ENCODE data around the gene GLIS1. TPM values are rescaled to one million over a fixed set of nuclear protein-coding genes. Genes with fewer than 3 reads are reported as not detected.

The GLIS1 gene
- total and polyA plus RNA-seq, 2 of the 8 experiments (the other 6 are each of a cell fraction or from before 2014, with no cell fraction given) = 0.15 to 0.22 TPM

GRCh38 chr1:53460211-53460634, 278.7 kb downstream of the GLIS1 start:
- no peak for FAIRE-seq

More at GRCh38 chr1:53460211-53460634, 278.7 kb downstream of the GLIS1 start:
- H3K79me2 ChIP-seq (ENCODE audit: control insufficient read depth in 1 of 2, insufficient read depth in 2 of 2, low read length in 2 of 2) = no peaks in the 10 kb centered on the region
- no peak overlapping the region; the same call in 1 of the 2 replicates for H2AFZ ChIP-seq (ENCODE audit: low read length)
- no peak overlapping the region for H3K56ac ChIP-seq (replicated peaks; ENCODE audit: insufficient read length, low read depth, low read length)
- H3K14ac ChIP-seq (ENCODE audit: insufficient read length) = no peak overlapping the region
- H3K23ac ChIP-seq (ENCODE audit: insufficient read length) = no peak overlapping the region
- H3K9me3 ChIP-seq (ENCODE audit: insufficient read depth in 2 of 2, low read depth in 1 of 2, low read length in 1 of 2) = peaks cover 0 to 2% of the 10 kb centered on the region in 2 experiments; a peak in 1 of 4 replicates
- H2BK15ac ChIP-seq (ENCODE audit: low read length) = 0 out of 2 replicates have a peak overlapping the region, but pooled peaks have one; percentile 25
- no peak overlapping the region for H3K9ac ChIP-seq (replicated peaks in 1 of 4; ENCODE audit: extremely low read depth in 1 of 4, low read depth in 3 of 4, low read length in 3 of 4)
- TF ChIP-seq EZH2 (IDR thresholded peaks at IDR 0.05; ENCODE audit: low read depth, low read length, severe bottlenecking) (no peak), E2F6 (IDR thresholded peaks at IDR 0.05) (peak; percentile 90), YY1 (IDR thresholded peaks at IDR 0.05; ENCODE audit: low read depth, low read length) (0 out of 2 replicates have a peak, but pooled peaks have one; percentile 41)
- no peak overlapping the region for H2AK5ac ChIP-seq (ENCODE audit: low read depth, low read length)
- no peak overlapping the region for H2BK20ac ChIP-seq (ENCODE audit: low read length)
- POLR2A ChIA-PET (ENCODE audit: partially characterized antibody) = interaction anchor here (1.1 to 1.7 kb wide), 2 partner anchors 12 to 28 kb away, joined by 3 to 4 read pairs; no protein-coding TSS in a partner anchor
- H3K27me3 ChIP-seq (replicated peaks in 1 of 4; ENCODE audit: control insufficient read depth in 3 of 4, extremely low read depth in 1 of 4, insufficient read depth in 3 of 4, low read length in 3 of 4) = peaks cover 0 to 4% (median 0%) of the 10 kb centered on the region in 4 experiments; a peak in 1 of 7 replicates
- H4K5ac ChIP-seq (ENCODE audit: insufficient read length, low read depth, low read length) = no peak overlapping the region
- no peaks in the 10 kb centered on the region for H4K20me1 ChIP-seq (replicated peaks in 1 of 2; ENCODE audit: control insufficient read depth in 1 of 2, insufficient read depth in 2 of 2, low read length in 2 of 2)
- no peak overlapping the region for H3K27ac ChIP-seq (ENCODE audit: low read depth, low read length)
- H4K91ac ChIP-seq (replicated peaks; ENCODE audit: insufficient read length, low read length) = peak overlapping the region; percentile 61
- no peaks in the 10 kb centered on the region for H3K36me3 ChIP-seq (ENCODE audit: control insufficient read depth in 2 of 4, insufficient read depth in 4 of 4, low read length in 3 of 4)
- peak overlapping the region; percentile 33; the same call in 1 of the 2 replicates for H2BK12ac ChIP-seq (ENCODE audit: low read depth, low read length)
- no peak overlapping the region for H2BK120ac ChIP-seq (replicated peaks; ENCODE audit: low read depth, low read length)
- 93% methylated on average over 25 of the region's 25 CpGs; no CpG with 5 or more reads in 1 of the 2 experiments for WGBS, 2 experiments (ENCODE audit: extremely low coverage in 1 of 2, insufficient coverage in 1 of 2, insufficient read length in 1 of 2, insufficient replicate concordance in 2 of 2, low coverage in 1 of 2, low lambda C conversion rate in 2 of 2, missing lambda C conversion rate in 1 of 2)
- CTCF ChIA-PET (ENCODE audit: partially characterized antibody) = interaction anchor here (0.8 to 16.5 kb wide), 3 partner anchors 6 to 16 kb away, joined by 3 to 248 read pairs (median 248); partner anchors contain the start of gene DMRTB1
- DNase-seq (ENCODE audit: low read depth in 1 of 2, low spot score in 2 of 2) = no peak
- H3K4ac ChIP-seq (replicated peaks; ENCODE audit: insufficient read length, low read depth, low read length) = no peak overlapping the region
- no peak overlapping the region for H4K8ac ChIP-seq (ENCODE audit: extremely low read depth, insufficient read depth, low read length)
- H3K79me1 ChIP-seq (ENCODE audit: low read depth, low read length) = no peaks in the 10 kb centered on the region
- H3K4me3 ChIP-seq (ENCODE audit: extremely low read depth in 1 of 4, insufficient read depth in 2 of 4, low read depth in 3 of 4, low read length in 4 of 4) = no peak overlapping the region
- H3K4me2 ChIP-seq (ENCODE audit: insufficient read depth in 1 of 2, low read depth in 2 of 2, low read length in 2 of 2) = no peak overlapping the region
- H3K4me1 ChIP-seq (replicated peaks in 1 of 4; ENCODE audit: control insufficient read depth in 3 of 4, insufficient read depth in 4 of 4, low read length in 3 of 4) = no peaks in the 10 kb centered on the region; a peak in 3 of 7 replicates
- H2BK5ac ChIP-seq (ENCODE audit: low read depth, low read length) = 0 out of 2 replicates have a peak overlapping the region, but pooled peaks have one; percentile 44
- H3K23me2 ChIP-seq (ENCODE audit: low read depth, low read length) = no peaks in the 10 kb centered on the region
- H3K18ac ChIP-seq (ENCODE audit: extremely low read depth, low read length) = no peak overlapping the region

Measured in H1 (cell line).